SK-N-SH (cell line): ENCODE measurements around the gene DIAPH1.

Source experiments
- CTCF ChIP-seq: fragments of 200-600 bp; sonication (generic); IDR thresholded peaks from 2 replicates; pipeline ENCODE4 v1.6.1; 2017; ENCODE audit warnings: antibody characterized with exemption, mild to moderate bottlenecking, moderate library complexity
- EZH2phosphoT487 ChIP-seq: fragments of 200-600 bp; sonication (generic); IDR thresholded peaks from 2 replicates; pipeline ENCODE4 v1.6.1; 2017; ENCODE audit warnings: low read depth, mixed run types, mild to moderate bottlenecking, antibody characterized with exemption, moderate library complexity, borderline replicate concordance
- MEF2A ChIP-seq: IDR thresholded peaks from 2 replicates; pipeline ENCODE4 v1.4.0; 2012; ENCODE audit warnings: low read depth, borderline replicate concordance
- PBX3 ChIP-seq: IDR thresholded peaks from 2 replicates; pipeline ENCODE4; 2012
- POLR2AphosphoS5 ChIP-seq: IDR thresholded peaks from 2 replicates; pipeline ENCODE4 v1.6.1; 2012; ENCODE audit warnings: low read depth, low read length

- TF ChIP-seq CTCF (no peak), EZH2phosphoT487 (no peak), PBX3 (no peak), MEF2A (no peak), POLR2AphosphoS5 (no peak)
Measured at GRCh38 chr5:141657404-141657803, 38.6 kb upstream of the DIAPH1 start.
